ENCODE results near the gene SORCS1. TPM values are rescaled to one million over a fixed set of nuclear protein-coding genes. Genes with fewer than 3 reads are reported as not detected.

The SORCS1 gene
- total and polyA plus RNA-seq, 12 donors, result 0.18 to 11.1 (median 1.1) TPM

DNA sequence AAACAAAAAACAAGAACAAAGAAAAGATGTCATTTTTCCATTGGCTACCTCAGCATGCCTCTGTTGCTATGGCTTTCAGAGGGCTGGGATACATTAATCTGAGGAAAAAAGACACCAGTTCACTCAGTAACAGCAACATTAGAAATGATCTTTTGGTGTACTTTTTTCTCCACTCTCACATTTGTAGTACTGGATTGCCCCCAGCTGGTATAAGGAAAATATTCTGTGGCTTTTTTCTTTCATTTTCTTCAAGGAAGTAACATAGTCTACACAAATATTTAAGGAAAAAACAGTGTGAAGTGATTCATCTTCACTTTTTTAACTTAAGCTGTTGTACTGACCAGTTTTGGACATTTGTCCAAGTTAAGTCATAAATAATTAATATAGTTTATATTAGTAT, 482.3 kb downstream of the SORCS1 start:
- Histone ChIP-seq H3K36me3 (replicated peaks in 1 of 2) (no peaks in the 10 kb centered on the region), H3K4me3 (no peak overlapping the region), H3K4me1 (replicated peaks in 1 of 2) (no peaks in the 10 kb centered on the region), H3K9me3 (replicated peaks in 1 of 3) (no peaks in the 10 kb centered on the region), H3K27me3 (no peaks in the 10 kb centered on the region), H3K27ac (no peak overlapping the region)
- intact Hi-C loops (cut with DNase I), result no loop called here
- TF ChIP-seq POLR2A (IDR thresholded peaks at IDR 0.05), result no peak
- TF ChIP-seq CTCF (IDR thresholded peaks at IDR 0.05), result peak in 1 of 6 experiments; percentile 13
- DNase-seq, result no peak

DNA sequence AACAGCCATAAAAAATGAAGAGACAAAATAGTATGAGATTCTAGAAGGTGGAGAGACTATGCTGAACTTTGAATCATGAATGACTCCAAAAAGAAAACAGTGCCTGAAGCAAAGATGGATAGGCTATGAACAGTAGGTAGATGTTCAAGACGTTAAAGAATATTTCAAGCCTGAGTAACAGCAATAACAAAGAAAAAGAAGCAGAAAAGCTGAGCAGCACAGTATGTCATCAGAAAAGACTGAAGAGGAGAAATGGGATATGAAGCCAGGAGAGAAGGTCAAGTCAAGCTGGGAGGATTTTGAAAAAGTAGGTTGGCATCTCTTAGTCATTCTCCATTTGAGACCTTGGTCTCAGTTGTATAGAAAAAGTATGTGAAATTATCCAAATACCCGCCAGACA, 484.4 kb downstream of the SORCS1 start:
- no peak for DNase-seq
- intact Hi-C loops (cut with DNase I), result no loop called here
- no peaks in the 10 kb centered on the region for H3K9me3 ChIP-seq (replicated peaks in 1 of 3)
- no peaks in the 10 kb centered on the region for H3K4me1 ChIP-seq (replicated peaks in 1 of 2)
- no peak for TF ChIP-seq CTCF (IDR thresholded peaks at IDR 0.05)
- no peak for TF ChIP-seq POLR2A (IDR thresholded peaks at IDR 0.05)
- H3K4me3 ChIP-seq, result no peak overlapping the region
- no peaks in the 10 kb centered on the region for H3K27me3 ChIP-seq
- WGBS, 4 donors, result 53 to 70% (median 64%) methylated on average over 2 of the region's 2 CpGs
- H3K27ac ChIP-seq, result no peak overlapping the region
- no peaks in the 10 kb centered on the region for H3K36me3 ChIP-seq (replicated peaks in 1 of 2)

DNA sequence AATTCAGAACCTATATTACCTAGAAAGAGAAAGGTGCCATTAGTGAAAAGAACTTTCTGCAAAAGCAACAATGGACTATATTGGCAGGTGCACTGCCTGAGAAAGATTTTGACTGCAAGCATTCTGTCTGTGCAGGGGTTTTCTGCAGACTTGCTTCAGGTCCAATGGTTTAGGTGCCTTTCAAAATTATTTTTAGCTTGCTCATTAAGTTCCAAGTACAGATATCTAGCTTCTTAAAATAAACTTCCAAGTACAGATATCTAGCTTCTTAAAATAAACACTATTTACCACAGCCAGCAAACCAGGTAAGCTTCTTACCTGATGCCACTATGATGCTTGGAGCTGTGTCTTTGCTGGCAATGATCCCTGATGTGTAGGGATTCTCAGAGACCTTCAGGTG, 485.2 kb downstream of the SORCS1 start:
- Histone ChIP-seq H3K36me3 (replicated peaks in 1 of 2) (no peaks in the 10 kb centered on the region), H3K4me3 (no peak overlapping the region), H3K27me3 (no peaks in the 10 kb centered on the region), H3K27ac (no peak overlapping the region), H3K4me1 (replicated peaks in 1 of 2) (no peaks in the 10 kb centered on the region), H3K9me3 (replicated peaks in 1 of 3) (no peaks in the 10 kb centered on the region)
- no peak for DNase-seq
- intact Hi-C loops (cut with DNase I), result no loop called here
- TF ChIP-seq POLR2A (IDR thresholded peaks at IDR 0.05) (no peak), CTCF (IDR thresholded peaks at IDR 0.05) (no peak)

DNA sequence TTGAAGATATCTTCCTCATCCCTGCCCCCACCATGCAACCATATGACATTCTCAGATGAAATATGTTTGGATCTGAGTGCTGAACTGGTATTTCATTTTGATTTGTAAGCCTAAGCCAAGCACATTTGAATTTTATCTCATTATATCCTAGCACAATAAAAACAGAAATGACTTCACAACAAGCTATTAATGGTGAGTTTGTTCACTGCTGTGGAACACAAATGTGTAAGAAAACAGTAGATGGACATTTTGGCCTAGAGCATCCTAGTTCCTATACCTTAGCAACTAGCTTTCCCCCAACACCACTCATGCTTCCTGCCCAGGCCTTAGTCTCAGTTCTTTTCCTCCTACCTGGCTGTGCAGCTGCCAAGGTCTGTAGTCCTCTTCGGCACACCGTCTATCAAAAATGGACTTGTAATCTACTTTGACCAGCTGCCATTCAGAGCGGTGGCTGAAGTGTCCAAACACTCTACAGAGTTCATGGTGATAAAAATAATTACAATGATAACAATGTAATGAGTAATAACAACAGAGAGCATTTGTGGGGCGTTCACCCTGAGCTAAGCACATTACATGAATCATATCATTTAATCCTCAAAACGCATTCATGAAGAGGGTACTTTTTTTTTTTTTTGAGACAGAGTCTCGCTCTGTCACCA, 491.9 kb downstream of the SORCS1 start:
- H3K4me1 ChIP-seq (replicated peaks in 1 of 2), result no peaks in the 10 kb centered on the region
- no peaks in the 10 kb centered on the region for H3K27me3 ChIP-seq
- no peaks in the 10 kb centered on the region for H3K36me3 ChIP-seq (replicated peaks in 1 of 2)
- H3K4me3 ChIP-seq, result no peak overlapping the region
- H3K9me3 ChIP-seq (replicated peaks in 1 of 3), result no peaks in the 10 kb centered on the region
- 77 to 84% (median 79%) methylated on average over 6 of the region's 6 CpGs for WGBS, 4 donors
- no peak overlapping the region for H3K27ac ChIP-seq
- intact Hi-C loops (cut with DNase I), result no loop called here
- no peak for TF ChIP-seq CTCF (IDR thresholded peaks at IDR 0.05)
- no peak for TF ChIP-seq POLR2A (IDR thresholded peaks at IDR 0.05)
- no peak for DNase-seq
